CD4-positive, CD25-positive, alpha-beta regulatory T cell (primary cell): Measurements from ENCODE around the gene GLYR1. TPM values are rescaled to one million over a fixed set of nuclear protein-coding genes. Genes with fewer than 3 reads are reported as not detected.

Experiments used
- ATAC-seq, 2 donors: fragments of 150-1000 bp; cut with Tn5 transposase; one replicate each; pipeline ENCODE4 v1.10.0; 2021; ENCODE audit warnings: low read depth in 2 of 2, moderate number of reproducible peaks in 2 of 2, moderate library complexity in 1 of 2
- DNase-seq, 3 donors: peaks; one replicate each; pipeline versions ENCODE4 v3.0.0 to v3.0.0-alpha.2; 2012 to 2022; ENCODE audit warnings: mixed read lengths in 1 of 3
- H3K27ac ChIP-seq: one replicate; pipeline ENCODE4 v1.7.0; 2013; ENCODE audit warnings: mild to moderate bottlenecking, low read length; ENCODE audit not compliant: insufficient read depth, poor library complexity, severe bottlenecking
- H3K27me3 ChIP-seq: one replicate; pipeline ENCODE4 v1.7.0; 2013; ENCODE audit warnings: low read length; ENCODE audit not compliant: control insufficient read depth, insufficient read depth
- H3K36me3 ChIP-seq: one replicate; pipeline ENCODE4 v1.7.0; 2013; ENCODE audit warnings: mild to moderate bottlenecking, low read length, moderate library complexity; ENCODE audit not compliant: control insufficient read depth, insufficient read depth
- H3K4me1 ChIP-seq: 2 replicates; pipeline ENCODE4 v1.7.0; 2013; ENCODE audit warnings: mild to moderate bottlenecking, low read length; ENCODE audit not compliant: insufficient read depth, control insufficient read depth, poor library complexity, severe bottlenecking
- H3K4me3 ChIP-seq: one replicate; pipeline ENCODE4 v1.7.0; 2013; ENCODE audit warnings: low read depth, mild to moderate bottlenecking, low read length, moderate library complexity
- H3K9me3 ChIP-seq, 2 experiments: 1 replicate in 1 of 2; 2 replicates in 1 of 2; pipeline ENCODE4 v1.7.0; 2013; ENCODE audit warnings: low read length in 2 of 2, mild to moderate bottlenecking in 1 of 2, moderate library complexity in 1 of 2; ENCODE audit not compliant: control insufficient read depth in 2 of 2
- H3K27ac Mint-ChIP-seq, 3 donors: one replicate each; pipeline ENCODE4 v1.8.0; 2020 to 2022; ENCODE audit warnings: mild to moderate bottlenecking in 3 of 3, mixed read lengths in 3 of 3, moderate library complexity in 2 of 3
- H3K27me3 Mint-ChIP-seq: one replicate; pipeline ENCODE4 v1.8.0; 2022; ENCODE audit warnings: mild to moderate bottlenecking, mixed read lengths
- H3K36me3 Mint-ChIP-seq: one replicate; pipeline ENCODE4 v1.8.0; 2020; ENCODE audit warnings: mixed read lengths
- H3K4me1 Mint-ChIP-seq, 4 donors: one replicate each; pipeline ENCODE4 v1.8.0; 2020 to 2022; ENCODE audit warnings: mixed read lengths in 4 of 4, mild to moderate bottlenecking in 1 of 4
- H3K4me3 Mint-ChIP-seq, 4 donors: one replicate each; pipeline ENCODE4 v1.8.0; 2020 to 2022; ENCODE audit warnings: mild to moderate bottlenecking in 4 of 4, mixed read lengths in 4 of 4, moderate library complexity in 3 of 4
- H3K9me3 Mint-ChIP-seq, 7 donors: one replicate each; pipeline ENCODE4 v1.8.0; 2020 to 2022; ENCODE audit warnings: mixed read lengths in 7 of 7, mild to moderate bottlenecking in 3 of 7, moderate library complexity in 2 of 7
- polyA plus RNA-seq, 4 donors: library from polyadenylated mRNA; unstranded; fragments of 300-500 nt; fragmentation: Illumina TruSeq; gene quantifications; one replicate each; pipeline ENCODE4 v1.2.3, GENCODE V29; 2021
- total RNA-seq: library from RNA; stranded (reverse); gene quantifications from one replicate; pipeline ENCODE4 v1.2.3, GENCODE V29; 2022

Gene GLYR1
- total and polyA plus RNA-seq, 5 donors from 2014 or later, result 29.4 to 114 (median 35.7) TPM

GRCh38 chr16:4760221-4760910 lies 86.7 kb downstream of the GLYR1 start:
- peaks cover 0 to 2% (median 0%) of the 10 kb centered on the region in 7 donors for H3K9me3 Mint-ChIP-seq
- H3K27me3 Mint-ChIP-seq, result peaks cover 5% of the 10 kb centered on the region
- peak overlapping the region in 1 of 4 donors; percentile 32 for H3K4me3 Mint-ChIP-seq
- H3K4me1 ChIP-seq, result no peaks in the 10 kb centered on the region
- no peak for DNase-seq
- no peaks in the 10 kb centered on the region for H3K27me3 ChIP-seq
- H3K9me3 ChIP-seq, result no peaks in the 10 kb centered on the region
- no peak overlapping the region for H3K4me3 ChIP-seq
- H3K27ac ChIP-seq, result no peak overlapping the region
- ATAC-seq, result no peak
- no peak overlapping the region for H3K27ac Mint-ChIP-seq
- H3K4me1 Mint-ChIP-seq, result peaks cover 0 to 18% (median 5%) of the 10 kb centered on the region in 4 donors
- H3K36me3 ChIP-seq, result peaks cover 57% of the 10 kb centered on the region
- H3K36me3 Mint-ChIP-seq, result peaks cover 28% of the 10 kb centered on the region

DNA sequence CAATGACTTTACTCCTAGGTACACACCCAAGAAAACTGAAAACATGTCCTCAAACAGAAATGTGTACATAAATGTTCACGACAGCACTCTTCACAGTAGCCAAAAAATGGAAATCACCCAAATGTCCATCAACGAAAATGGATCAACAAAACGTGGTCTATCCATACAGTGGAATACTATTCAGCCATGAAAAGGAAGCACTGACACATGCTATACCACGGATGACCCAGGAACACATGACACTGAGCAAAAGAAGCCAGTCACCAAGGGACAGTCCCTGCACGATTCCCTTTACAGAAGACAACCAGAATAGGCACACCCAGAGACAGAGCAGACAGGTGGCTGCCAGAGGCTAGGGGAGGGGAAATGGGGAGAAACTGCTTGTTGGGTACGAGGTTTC lies 91.4 kb downstream of the GLYR1 start:
- DNase-seq (no peak), ATAC-seq (no peak)
- H3K27ac ChIP-seq, result no peak overlapping the region
- no peaks in the 10 kb centered on the region for H3K9me3 ChIP-seq
- Mint-ChIP-seq H3K4me3 (no peak overlapping the region), H3K9me3 (peaks cover 0 to 2% (median 0%) of the 10 kb centered on the region in 7 donors), H3K27ac (no peak overlapping the region), H3K4me1 (peaks cover 0 to 3% (median 1%) of the 10 kb centered on the region in 4 donors), H3K36me3 (peaks cover 33% of the 10 kb centered on the region), H3K27me3 (peaks cover 5% of the 10 kb centered on the region)
- H3K27me3 ChIP-seq, result no peaks in the 10 kb centered on the region
- H3K4me3 ChIP-seq, result no peak overlapping the region
- no peaks in the 10 kb centered on the region for H3K4me1 ChIP-seq
- peaks cover 66% of the 10 kb centered on the region for H3K36me3 ChIP-seq

- H3K4me1 ChIP-seq, result no peaks in the 10 kb centered on the region
- peaks cover 31% of the 10 kb centered on the region for H3K36me3 Mint-ChIP-seq
- peaks cover 5% of the 10 kb centered on the region for H3K27me3 Mint-ChIP-seq
Observed at GRCh38 chr16:4754865-4755264, 92.2 kb downstream of the GLYR1 start.

GRCh38 chr16:4753227-4753626 lies 93.9 kb downstream of the GLYR1 start:
- Histone ChIP-seq H3K27ac (no peak overlapping the region), H3K36me3 (peaks cover 43% of the 10 kb centered on the region), H3K4me3 (no peak overlapping the region), H3K27me3 (no peaks in the 10 kb centered on the region), H3K4me1 (no peaks in the 10 kb centered on the region), H3K9me3 (no peaks in the 10 kb centered on the region)
- peaks cover 23% of the 10 kb centered on the region for H3K36me3 Mint-ChIP-seq
- peaks cover 0 to 3% (median 2%) of the 10 kb centered on the region in 4 donors for H3K4me1 Mint-ChIP-seq
- no peak overlapping the region for H3K4me3 Mint-ChIP-seq
- DNase-seq (no peak), ATAC-seq (no peak)
- no peak overlapping the region for H3K27ac Mint-ChIP-seq
- peaks cover 0 to 2% (median 0%) of the 10 kb centered on the region in 7 donors for H3K9me3 Mint-ChIP-seq
- H3K27me3 Mint-ChIP-seq, result no peaks in the 10 kb centered on the region

More at GRCh38 chr16:4754865-4755264, 92.2 kb downstream of the GLYR1 start:
- no peaks in the 10 kb centered on the region for H3K9me3 ChIP-seq
- ATAC-seq, result no peak
- no peaks in the 10 kb centered on the region for H3K27me3 ChIP-seq
- no peak overlapping the region for H3K4me3 ChIP-seq
- H3K27ac Mint-ChIP-seq, result no peak overlapping the region
- H3K9me3 Mint-ChIP-seq, result peaks cover 0 to 2% (median 0%) of the 10 kb centered on the region in 7 donors
- peaks cover 58% of the 10 kb centered on the region for H3K36me3 ChIP-seq
- no peak for DNase-seq
- H3K4me1 Mint-ChIP-seq, result peaks cover 0 to 3% (median under 1%) of the 10 kb centered on the region in 4 donors
- H3K27ac ChIP-seq, result no peak overlapping the region
- H3K4me3 Mint-ChIP-seq, result no peak overlapping the region

Other genes starting within 250 kb of the GLYR1 start
- 53.7 TPM for gene UBALD1, start 232.4 kb downstream of the GLYR1 start, total RNA-seq
- gene UBALD1, start 232.4 kb downstream of the GLYR1 start, polyA plus RNA-seq, result 1 to 10 TPM; 5.1 to 7.3 (median 5.4) TPM
- gene MGRN1, start 222.5 kb downstream of the GLYR1 start, total RNA-seq, result 78.2 TPM
- 1 to 10 TPM; 2.5 to 4.7 (median 4.4) TPM for gene MGRN1, start 222.5 kb downstream of the GLYR1 start, polyA plus RNA-seq
- 43.7 TPM for gene NUDT16L1, start 153.7 kb downstream of the GLYR1 start, total RNA-seq
- gene NUDT16L1, start 153.7 kb downstream of the GLYR1 start, polyA plus RNA-seq, result 100 to 1,000 TPM in 1 of 4 donors, 10 to 100 TPM in 3; 77.8 to 110 (median 91.5) TPM
- gene ANKS3, start 113.0 kb downstream of the GLYR1 start, total RNA-seq, result 20.4 TPM
- 1 to 10 TPM; 1.4 to 4.0 (median 2.5) TPM for gene ANKS3, start 113.0 kb downstream of the GLYR1 start, polyA plus RNA-seq
- not detected for gene DNAAF8, start 112.8 kb downstream of the GLYR1 start, total RNA-seq
- under 1 TPM in 1 of 4 donors, not detected in 3; 0.06 TPM for gene DNAAF8, start 112.8 kb downstream of the GLYR1 start, polyA plus RNA-seq
- gene ZNF500, start 80.1 kb downstream of the GLYR1 start, total RNA-seq, result 12.3 TPM
- gene ZNF500, start 80.1 kb downstream of the GLYR1 start, polyA plus RNA-seq, result 10 to 100 TPM in 2 of 4 donors, 1 to 10 TPM in 2; 4.5 to 16.9 (median 12.1) TPM
- 0.27 TPM for gene SEPTIN12, start 58.9 kb downstream of the GLYR1 start, total RNA-seq
- gene SEPTIN12, start 58.9 kb downstream of the GLYR1 start, polyA plus RNA-seq, result not detected
- not detected for gene SMIM22, start 51.9 kb downstream of the GLYR1 start, total RNA-seq
- not detected for gene SMIM22, start 51.9 kb downstream of the GLYR1 start, polyA plus RNA-seq
- 15.9 TPM for gene ROGDI, start 44.7 kb downstream of the GLYR1 start, total RNA-seq
- 1 to 10 TPM; 4.6 to 8.2 (median 7.0) TPM for gene ROGDI, start 44.7 kb downstream of the GLYR1 start, polyA plus RNA-seq
- gene UBN1, start 193 bp upstream of the GLYR1 start, total RNA-seq, result 65.3 TPM
- gene UBN1, start 193 bp upstream of the GLYR1 start, polyA plus RNA-seq, result 10 to 100 TPM; 10.8 to 12.8 (median 11.2) TPM
- not detected for gene PPL, start 89.9 kb upstream of the GLYR1 start, total RNA-seq
- under 1 TPM in 3 of 4 donors, not detected in 1; 0.11 to 0.19 (median 0.14) TPM for gene PPL, start 89.9 kb upstream of the GLYR1 start, polyA plus RNA-seq
- 1.5 TPM for gene SEC14L5, start 111.0 kb upstream of the GLYR1 start, total RNA-seq
- gene SEC14L5, start 111.0 kb upstream of the GLYR1 start, polyA plus RNA-seq, result not detected
- gene NAGPA, start 186.6 kb upstream of the GLYR1 start, total RNA-seq, result 23.7 TPM
- gene NAGPA, start 186.6 kb upstream of the GLYR1 start, polyA plus RNA-seq, result 10 to 100 TPM; 30.2 to 37.5 (median 33.6) TPM
- gene C16orf89, start 218.7 kb upstream of the GLYR1 start, total RNA-seq, result not detected
- not detected for gene C16orf89, start 218.7 kb upstream of the GLYR1 start, polyA plus RNA-seq
- gene ALG1, start 224.6 kb upstream of the GLYR1 start, total RNA-seq, result 13.4 TPM
- 10 to 100 TPM; 27.5 to 38.8 (median 35.1) TPM for gene ALG1, start 224.6 kb upstream of the GLYR1 start, polyA plus RNA-seq